Measurements from ENCODE around the gene CSTF2T.

The CSTF2T gene

GRCh38 chr10:51659344-51659743 lies 40.1 kb downstream of the CSTF2T start:
- TF ChIP-seq CTCF (IDR thresholded peaks at IDR 0.05): no peak

GRCh38 chr10:51658000-51658399 lies 41.4 kb downstream of the CSTF2T start:
- no peak for TF ChIP-seq CTCF (IDR thresholded peaks at IDR 0.05)

- TF ChIP-seq CTCF (IDR thresholded peaks at IDR 0.05): no peak
Observed at GRCh38 chr10:51656503-51656902, 42.9 kb downstream of the CSTF2T start.

GRCh38 chr10:51654918-51655317 lies 44.5 kb downstream of the CSTF2T start:
- no peak for TF ChIP-seq CTCF (IDR thresholded peaks at IDR 0.05)

- TF ChIP-seq CTCF (IDR thresholded peaks at IDR 0.05): no peak
Observed at GRCh38 chr10:51653025-51653424, 46.4 kb downstream of the CSTF2T start.

GRCh38 chr10:51651063-51651462 lies 48.3 kb downstream of the CSTF2T start:
- TF ChIP-seq CTCF (IDR thresholded peaks at IDR 0.05): no peak

- no peak for TF ChIP-seq CTCF (IDR thresholded peaks at IDR 0.05)
Observed at GRCh38 chr10:51649064-51649463, 50.3 kb downstream of the CSTF2T start.

Data from LNCAP (cell line).